Ectodermal cell (in vitro differentiated cells): ENCODE results near the gene GPAT3. TPM values are rescaled to one million over a fixed set of nuclear protein-coding genes. Genes with fewer than 3 reads are reported as not detected.
"Not testable (repeated sequence)": the region's sequence is repeated elsewhere in the genome, so short reads cannot be mapped to it uniquely, and the experiment has no call there.

Source experiments
- H3K27ac ChIP-seq: 2 replicates; pipeline ENCODE4 v1.7.0; 2013; ENCODE audit warnings: mild to moderate bottlenecking, low read depth, low read length; ENCODE audit not compliant: insufficient read depth, poor library complexity, severe bottlenecking
- H3K27me3 ChIP-seq: 2 replicates; pipeline ENCODE4 v1.7.0; 2013; ENCODE audit warnings: mild to moderate bottlenecking, low read length; ENCODE audit not compliant: insufficient read depth, control insufficient read depth, poor library complexity, severe bottlenecking
- H3K36me3 ChIP-seq: one replicate; pipeline ENCODE4 v1.7.0; 2013; ENCODE audit warnings: low read length; ENCODE audit not compliant: control insufficient read depth, insufficient read depth
- H3K4me1 ChIP-seq: one replicate; pipeline ENCODE4 v1.7.0; 2013; ENCODE audit warnings: low read length; ENCODE audit not compliant: control insufficient read depth, insufficient read depth
- H3K4me3 ChIP-seq: 2 replicates; pipeline ENCODE4 v1.7.0; 2013; ENCODE audit warnings: low read depth, low read length, control low read depth; ENCODE audit not compliant: insufficient read depth
- H3K9me3 ChIP-seq: 2 replicates; pipeline ENCODE4 v1.7.0; 2013; ENCODE audit warnings: mild to moderate bottlenecking, low read length, moderate library complexity; ENCODE audit not compliant: control insufficient read depth
- WGBS, 2 experiments: methylation state at CpG; one replicate each; pipeline ENCODE4 v1.1.7; 2013; ENCODE audit warnings: missing lambda C conversion rate in 2 of 2; 5-methylcytosine and 5-hydroxymethylcytosine counted together
- polyA plus RNA-seq, 4 experiments: library from polyadenylated mRNA; stranded (reverse); fragments of 50-300 nt; gene quantifications; one replicate each; pipeline ENCODE4 v1.2.3, GENCODE V29; 2013

Gene GPAT3
- polyA plus RNA-seq (2013, experiment 1 of 4) = 0.24 TPM
- polyA plus RNA-seq (2013, experiment 2 of 4) = not detected
- 0.32 TPM for polyA plus RNA-seq (2013, experiment 3 of 4)
- 0.12 TPM for polyA plus RNA-seq (2013, experiment 4 of 4)

GRCh38 chr4:83535520-83536361 is at the start of gene GPAT3:
GPAT3 (plus strand) TSS chr4:83536108; CDS start chr4:83536623, 515 bp downstream.
- 1% methylated on average over 63 of the region's 63 CpGs for WGBS, 2 experiments
- no peaks in the 10 kb centered on the region for H3K36me3 ChIP-seq
- peaks cover 62% of the 10 kb centered on the region for H3K27me3 ChIP-seq
- peaks cover 6% of the 10 kb centered on the region for H3K4me1 ChIP-seq
- peak within 1 kb of the TSS; percentile 49 for H3K4me3 ChIP-seq
- no peaks in the 10 kb centered on the region for H3K9me3 ChIP-seq
- no peak within 1 kb of the TSS for H3K27ac ChIP-seq

- Histone ChIP-seq H3K36me3 (no peaks in the 10 kb centered on the region), H3K27me3 (peaks cover 4% of the 10 kb centered on the region), H3K27ac (no peak overlapping the region), H3K4me1 (peaks cover 3% of the 10 kb centered on the region), H3K9me3 (no peaks in the 10 kb centered on the region), H3K4me3 (no peak overlapping the region)
- WGBS, 2 experiments = 95 to 99% methylated on average over 3 of the region's 3 CpGs
Measured at GRCh38 chr4:83486457-83487129, 49.3 kb upstream of the GPAT3 start.

GRCh38 chr4:83489711-83490326 is 46.1 kb upstream of the GPAT3 start:
- no peaks in the 10 kb centered on the region for H3K9me3 ChIP-seq
- H3K36me3 ChIP-seq = no peaks in the 10 kb centered on the region
- no peak overlapping the region for H3K27ac ChIP-seq
- 43 to 54% methylated on average over 1 of the region's 1 CpG for WGBS, 2 experiments
- no peak overlapping the region for H3K4me3 ChIP-seq
- H3K27me3 ChIP-seq = no peaks in the 10 kb centered on the region
- peaks cover 3% of the 10 kb centered on the region for H3K4me1 ChIP-seq

GRCh38 chr4:83490876-83491450 is 44.9 kb upstream of the GPAT3 start:
- Histone ChIP-seq H3K36me3 (no peaks in the 10 kb centered on the region), H3K4me1 (no peaks in the 10 kb centered on the region), H3K9me3 (no peaks in the 10 kb centered on the region), H3K4me3 (no peak overlapping the region), H3K27me3 (no peaks in the 10 kb centered on the region), H3K27ac (no peak overlapping the region)
- 27 to 33% methylated on average over 1 of the region's 1 CpG for WGBS, 2 experiments

GRCh38 chr4:83496085-83496917 is 39.6 kb upstream of the GPAT3 start:
- H3K4me1 ChIP-seq, H3K36me3 ChIP-seq, H3K27me3 ChIP-seq, H3K4me3 ChIP-seq, H3K9me3 ChIP-seq, H3K27ac ChIP-seq: not testable (repeated sequence)
- WGBS, 2 experiments = 87 to 95% methylated on average over 7 to 8 of the region's 8 CpGs

GRCh38 chr4:83498187-83498586 is 37.7 kb upstream of the GPAT3 start:
- no peaks in the 10 kb centered on the region for H3K9me3 ChIP-seq
- H3K36me3 ChIP-seq = no peaks in the 10 kb centered on the region
- H3K27ac ChIP-seq = no peak overlapping the region
- no peaks in the 10 kb centered on the region for H3K4me1 ChIP-seq
- H3K4me3 ChIP-seq = no peak overlapping the region
- no peaks in the 10 kb centered on the region for H3K27me3 ChIP-seq
- 100% methylated on average over 1 of the region's 1 CpG for WGBS, 2 experiments

GRCh38 chr4:83501671-83502070 is 34.2 kb upstream of the GPAT3 start:
- H3K27ac ChIP-seq, H3K27me3 ChIP-seq, H3K9me3 ChIP-seq, H3K4me3 ChIP-seq, H3K36me3 ChIP-seq, H3K4me1 ChIP-seq: not testable (repeated sequence)
- 93 to 96% methylated on average over 3 of the region's 3 CpGs for WGBS, 2 experiments

- Histone ChIP-seq H3K27me3 (no peaks in the 10 kb centered on the region), H3K9me3 (no peaks in the 10 kb centered on the region), H3K27ac (no peak overlapping the region), H3K36me3 (no peaks in the 10 kb centered on the region), H3K4me3 (no peak overlapping the region), H3K4me1 (no peaks in the 10 kb centered on the region)
Measured at GRCh38 chr4:83503974-83504373, 31.9 kb upstream of the GPAT3 start.

GRCh38 chr4:83504503-83504902 is 31.4 kb upstream of the GPAT3 start:
- Histone ChIP-seq H3K9me3 (no peaks in the 10 kb centered on the region), H3K27me3 (no peaks in the 10 kb centered on the region), H3K27ac (no peak overlapping the region), H3K36me3 (no peaks in the 10 kb centered on the region), H3K4me3 (no peak overlapping the region), H3K4me1 (no peaks in the 10 kb centered on the region)
- 76 to 78% methylated on average over 4 of the region's 4 CpGs for WGBS, 2 experiments
